Neural cell (in vitro differentiated cells): ENCODE results near the gene DNAJC11. TPM values are rescaled to one million over a fixed set of nuclear protein-coding genes. Genes with fewer than 3 reads are reported as not detected.

ENCODE experiments used
- H2AFZ ChIP-seq: fragments of 200-600, 300-800 bp; sonication (generic), shearing (Covaris generic); 2 replicates; pipeline ENCODE4 v1.6.0; 2014; ENCODE audit warnings: low read depth, mild to moderate bottlenecking, antibody characterized with exemption, low read length, moderate library complexity
- H3F3A ChIP-seq: fragments of 200-600 bp; shearing (Covaris generic); 2 replicates; pipeline ENCODE4 v1.6.1; 2016; ENCODE audit warnings: mild to moderate bottlenecking, moderate library complexity, mixed read lengths, antibody characterized with exemption, low read length; ENCODE audit not compliant: insufficient read depth, poor library complexity, severe bottlenecking
- H3K27ac ChIP-seq: fragments of 200-600, 300-800 bp; sonication (generic), shearing (Covaris generic); 2 replicates; pipeline ENCODE4 v1.5.1; 2014; ENCODE audit warnings: mild to moderate bottlenecking, low read length, moderate library complexity
- H3K27me3 ChIP-seq: fragments of 300-800, 200-600 bp; sonication (generic), shearing (Covaris generic); 2 replicates; pipeline ENCODE4 v1.6.0; 2014; ENCODE audit warnings: mild to moderate bottlenecking, low read depth, low read length, moderate library complexity; ENCODE audit not compliant: insufficient read depth
- H3K36me3 ChIP-seq: fragments of 300-800, 200-600 bp; sonication (generic), shearing (Covaris generic); 2 replicates; pipeline ENCODE4 v1.5.1; 2014; ENCODE audit warnings: mild to moderate bottlenecking, antibody characterized with exemption, low read length, moderate library complexity; ENCODE audit not compliant: insufficient read depth
- H3K4me2 ChIP-seq: fragments of 300-800, 200-600 bp; sonication (generic), shearing (Covaris generic); 2 replicates; pipeline ENCODE4 v1.6.0; 2014; ENCODE audit warnings: mild to moderate bottlenecking, low read length
- H3K4me3 ChIP-seq: fragments of 300-800, 200-600 bp; sonication (generic), shearing (Covaris generic); 2 replicates; pipeline ENCODE4 v1.5.1; 2014; ENCODE audit warnings: mild to moderate bottlenecking, low read length, moderate library complexity
- H3K79me2 ChIP-seq: fragments of 200-600 bp; shearing (Covaris generic); replicated peaks from 2 replicates; pipeline ENCODE4 v1.6.0; 2014; ENCODE audit warnings: mild to moderate bottlenecking, low read length, moderate library complexity; ENCODE audit not compliant: insufficient read depth
- H3K9ac ChIP-seq: fragments of 300-800, 200-600 bp; sonication (generic), shearing (Covaris generic); 2 replicates; pipeline ENCODE4 v1.6.1; 2016; ENCODE audit warnings: mild to moderate bottlenecking, low read length, mixed read lengths
- H3K9me2 ChIP-seq: fragments of 200-600 bp; shearing (Covaris generic); 2 replicates; pipeline ENCODE4 v1.6.1; 2016; ENCODE audit warnings: mild to moderate bottlenecking, low read length, mixed read lengths; ENCODE audit not compliant: insufficient read depth
- H3K9me3 ChIP-seq: fragments of 200-600, 300-800 bp; sonication (generic), shearing (Covaris generic); 2 replicates; pipeline ENCODE4 v1.6.1; 2016; ENCODE audit warnings: mild to moderate bottlenecking, mixed run types, low read length, moderate library complexity, mixed read lengths
- H4K20me1 ChIP-seq: fragments of 200-600 bp; shearing (Covaris generic); 2 replicates; pipeline ENCODE4 v1.6.1; 2016; ENCODE audit warnings: mild to moderate bottlenecking, mixed run types; ENCODE audit not compliant: insufficient read depth
- EP300 ChIP-seq: fragments of 450-650 bp; conservative IDR thresholded peaks from 2 replicates; pipeline ENCODE4 v1.6.1; 2014; ENCODE audit warnings: antibody characterized with exemption, mild to moderate bottlenecking, moderate library complexity; ENCODE audit not compliant: poor library complexity, severe bottlenecking
- EZH2 ChIP-seq: fragments of 200-600, 300-800 bp; shearing (Covaris generic), sonication (generic); IDR thresholded peaks from 2 replicates; pipeline ENCODE4 v1.6.1; 2014; ENCODE audit warnings: antibody characterized with exemption, low read length, borderline replicate concordance, mild to moderate bottlenecking; ENCODE audit not compliant: insufficient read depth, poor library complexity, severe bottlenecking
- MXI1 ChIP-seq: fragments of 450-650 bp; conservative IDR thresholded peaks from 2 replicates; pipeline ENCODE4 v1.6.1; 2014; ENCODE audit warnings: antibody characterized with exemption, mild to moderate bottlenecking; ENCODE audit not compliant: poor library complexity, severe bottlenecking
- POLR2AphosphoS5 ChIP-seq: IDR thresholded peaks from 2 replicates; pipeline ENCODE4 v1.6.1; 2012
- RAD21 ChIP-seq: fragments of 450-650 bp; conservative IDR thresholded peaks from 2 replicates; pipeline ENCODE4 v1.6.1; 2014; ENCODE audit warnings: antibody characterized with exemption, mild to moderate bottlenecking, moderate library complexity
- SMC3 ChIP-seq: fragments of 450-650 bp; conservative IDR thresholded peaks from 2 replicates; pipeline ENCODE4 v1.6.1; 2014; ENCODE audit warnings: antibody characterized with exemption, mild to moderate bottlenecking, moderate library complexity; ENCODE audit not compliant: poor library complexity
- TAF1 ChIP-seq: IDR thresholded peaks from 2 replicates; pipeline ENCODE4 v1.6.1; 2012; ENCODE audit warnings: low read depth
- polyA plus RNA-seq: library from polyadenylated mRNA; depleted of rRNA; stranded (reverse); fragments of >200 nt; gene quantifications from 2 replicates; pipeline ENCODE4 v1.2.3, GENCODE V29; 2014
- TF ChIP-seq, protein P1 (sequence below): IDR thresholded peaks from 2 replicates; pipeline ENCODE4 v1.6.1; 2012; ENCODE audit warnings: borderline replicate concordance
- TF ChIP-seq, protein P2 (sequence below): fragments of 450-650 bp; IDR thresholded peaks from 2 replicates; pipeline ENCODE4 v1.5.1; 2014; ENCODE audit warnings: antibody characterized with exemption, mild to moderate bottlenecking, moderate library complexity; ENCODE audit not compliant: poor library complexity, severe bottlenecking

The DNAJC11 gene
- polyA plus RNA-seq, 1 donor from 2014 or later: 28.6 TPM

DNA sequence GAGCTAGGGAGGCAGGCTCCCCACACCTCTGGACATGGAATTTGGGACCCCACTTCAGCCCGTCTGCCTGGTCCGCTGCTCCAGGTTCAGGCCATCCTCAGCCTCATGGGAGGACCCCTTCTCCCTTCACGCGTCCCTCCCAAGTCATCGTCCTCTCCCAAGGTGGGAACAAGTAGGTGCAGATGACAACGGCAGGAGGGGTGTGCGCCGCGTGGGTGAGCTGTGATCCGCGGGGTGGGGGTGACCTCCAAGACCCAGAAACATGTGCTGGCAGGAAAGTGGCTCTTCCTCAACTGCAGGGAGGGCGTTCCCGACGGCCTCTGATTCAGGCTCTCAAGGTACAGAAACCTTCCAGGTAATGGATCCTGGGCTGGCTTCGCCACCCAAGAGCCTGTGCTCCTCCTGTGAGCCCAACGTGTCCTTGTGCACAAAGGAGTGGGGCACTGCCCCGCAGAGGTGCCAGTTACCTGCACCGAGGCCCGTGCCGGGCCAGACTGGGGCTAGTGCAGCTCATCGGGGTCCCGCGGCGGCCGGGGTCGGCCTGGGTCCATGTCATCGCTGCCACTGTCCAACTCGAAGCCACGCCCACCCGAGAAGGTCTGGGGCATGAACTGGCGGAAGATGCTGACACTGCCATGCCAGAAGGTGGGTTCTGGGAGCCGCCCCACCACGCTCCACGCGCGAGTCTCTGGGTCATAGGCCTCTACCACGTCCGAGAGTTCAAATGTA lies 108.6 kb downstream of the DNAJC11 start:
- H3K4me2 ChIP-seq: no peak overlapping the region
- H3K27ac ChIP-seq: no peak overlapping the region
- no peaks in the 10 kb centered on the region for H3K27me3 ChIP-seq
- H3K9ac ChIP-seq: no peak overlapping the region
- no peak for TF ChIP-seq MXI1
- TF ChIP-seq TAF1: no peak
- TF ChIP-seq, protein P1, sequence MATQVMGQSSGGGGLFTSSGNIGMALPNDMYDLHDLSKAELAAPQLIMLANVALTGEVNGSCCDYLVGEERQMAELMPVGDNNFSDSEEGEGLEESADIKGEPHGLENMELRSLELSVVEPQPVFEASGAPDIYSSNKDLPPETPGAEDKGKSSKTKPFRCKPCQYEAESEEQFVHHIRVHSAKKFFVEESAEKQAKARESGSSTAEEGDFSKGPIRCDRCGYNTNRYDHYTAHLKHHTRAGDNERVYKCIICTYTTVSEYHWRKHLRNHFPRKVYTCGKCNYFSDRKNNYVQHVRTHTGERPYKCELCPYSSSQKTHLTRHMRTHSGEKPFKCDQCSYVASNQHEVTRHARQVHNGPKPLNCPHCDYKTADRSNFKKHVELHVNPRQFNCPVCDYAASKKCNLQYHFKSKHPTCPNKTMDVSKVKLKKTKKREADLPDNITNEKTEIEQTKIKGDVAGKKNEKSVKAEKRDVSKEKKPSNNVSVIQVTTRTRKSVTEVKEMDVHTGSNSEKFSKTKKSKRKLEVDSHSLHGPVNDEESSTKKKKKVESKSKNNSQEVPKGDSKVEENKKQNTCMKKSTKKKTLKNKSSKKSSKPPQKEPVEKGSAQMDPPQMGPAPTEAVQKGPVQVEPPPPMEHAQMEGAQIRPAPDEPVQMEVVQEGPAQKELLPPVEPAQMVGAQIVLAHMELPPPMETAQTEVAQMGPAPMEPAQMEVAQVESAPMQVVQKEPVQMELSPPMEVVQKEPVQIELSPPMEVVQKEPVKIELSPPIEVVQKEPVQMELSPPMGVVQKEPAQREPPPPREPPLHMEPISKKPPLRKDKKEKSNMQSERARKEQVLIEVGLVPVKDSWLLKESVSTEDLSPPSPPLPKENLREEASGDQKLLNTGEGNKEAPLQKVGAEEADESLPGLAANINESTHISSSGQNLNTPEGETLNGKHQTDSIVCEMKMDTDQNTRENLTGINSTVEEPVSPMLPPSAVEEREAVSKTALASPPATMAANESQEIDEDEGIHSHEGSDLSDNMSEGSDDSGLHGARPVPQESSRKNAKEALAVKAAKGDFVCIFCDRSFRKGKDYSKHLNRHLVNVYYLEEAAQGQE: no peak
- no peak for TF ChIP-seq RAD21
- TF ChIP-seq EZH2: no peak
- no peak for TF ChIP-seq EP300
- TF ChIP-seq POLR2AphosphoS5: no peak
- no peak for TF ChIP-seq SMC3
- TF ChIP-seq, protein P2, sequence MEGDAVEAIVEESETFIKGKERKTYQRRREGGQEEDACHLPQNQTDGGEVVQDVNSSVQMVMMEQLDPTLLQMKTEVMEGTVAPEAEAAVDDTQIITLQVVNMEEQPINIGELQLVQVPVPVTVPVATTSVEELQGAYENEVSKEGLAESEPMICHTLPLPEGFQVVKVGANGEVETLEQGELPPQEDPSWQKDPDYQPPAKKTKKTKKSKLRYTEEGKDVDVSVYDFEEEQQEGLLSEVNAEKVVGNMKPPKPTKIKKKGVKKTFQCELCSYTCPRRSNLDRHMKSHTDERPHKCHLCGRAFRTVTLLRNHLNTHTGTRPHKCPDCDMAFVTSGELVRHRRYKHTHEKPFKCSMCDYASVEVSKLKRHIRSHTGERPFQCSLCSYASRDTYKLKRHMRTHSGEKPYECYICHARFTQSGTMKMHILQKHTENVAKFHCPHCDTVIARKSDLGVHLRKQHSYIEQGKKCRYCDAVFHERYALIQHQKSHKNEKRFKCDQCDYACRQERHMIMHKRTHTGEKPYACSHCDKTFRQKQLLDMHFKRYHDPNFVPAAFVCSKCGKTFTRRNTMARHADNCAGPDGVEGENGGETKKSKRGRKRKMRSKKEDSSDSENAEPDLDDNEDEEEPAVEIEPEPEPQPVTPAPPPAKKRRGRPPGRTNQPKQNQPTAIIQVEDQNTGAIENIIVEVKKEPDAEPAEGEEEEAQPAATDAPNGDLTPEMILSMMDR: no peak
- H3K9me2 ChIP-seq: no peaks in the 10 kb centered on the region
- H4K20me1 ChIP-seq: no peaks in the 10 kb centered on the region
- no peak overlapping the region for H3K4me3 ChIP-seq
- no peaks in the 10 kb centered on the region for H3K79me2 ChIP-seq
- H3K36me3 ChIP-seq: no peaks in the 10 kb centered on the region
- H3F3A ChIP-seq: no peaks in the 10 kb centered on the region
- no peak overlapping the region for H2AFZ ChIP-seq
- H3K9me3 ChIP-seq: no peaks in the 10 kb centered on the region

DNA sequence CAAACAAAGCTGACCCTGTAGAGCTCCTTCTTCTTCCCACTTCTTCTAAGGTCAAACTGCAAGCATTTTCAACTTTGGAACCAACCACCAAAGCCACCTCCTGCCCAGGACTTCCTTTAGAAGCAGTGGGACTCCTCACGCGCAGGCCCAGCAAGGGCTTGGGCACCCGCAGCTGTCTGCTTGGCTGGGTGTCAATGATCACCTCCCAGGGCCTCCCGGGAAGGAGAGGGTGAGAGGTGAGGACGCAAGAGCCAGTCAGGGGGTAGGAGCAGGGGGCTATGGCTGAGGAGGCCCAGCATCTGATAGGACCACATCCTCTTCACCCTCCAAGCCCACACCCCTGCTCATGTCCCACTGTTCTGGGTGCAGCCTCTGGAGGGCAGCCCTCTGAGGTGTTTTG lies 109.2 kb downstream of the DNAJC11 start:
- Histone ChIP-seq H2AFZ (no peak overlapping the region), H3K79me2 (no peaks in the 10 kb centered on the region), H3F3A (no peaks in the 10 kb centered on the region), H3K27me3 (no peaks in the 10 kb centered on the region), H3K9ac (no peak overlapping the region), H3K9me3 (no peaks in the 10 kb centered on the region), H4K20me1 (no peaks in the 10 kb centered on the region), H3K27ac (no peak overlapping the region), H3K4me2 (no peak overlapping the region), H3K4me3 (no peak overlapping the region), H3K36me3 (no peaks in the 10 kb centered on the region), H3K9me2 (no peaks in the 10 kb centered on the region)
- TF ChIP-seq EZH2 (no peak), EP300 (no peak)
